ENCODE data around the gene NWD2. TPM values are rescaled to one million over a fixed set of nuclear protein-coding genes. Genes with fewer than 3 reads are reported as not detected.

NWD2 gene
- polyA plus RNA-seq, 10 donors = 0.03 to 0.50 (median 0.06) TPM; not detected in 4

DNA sequence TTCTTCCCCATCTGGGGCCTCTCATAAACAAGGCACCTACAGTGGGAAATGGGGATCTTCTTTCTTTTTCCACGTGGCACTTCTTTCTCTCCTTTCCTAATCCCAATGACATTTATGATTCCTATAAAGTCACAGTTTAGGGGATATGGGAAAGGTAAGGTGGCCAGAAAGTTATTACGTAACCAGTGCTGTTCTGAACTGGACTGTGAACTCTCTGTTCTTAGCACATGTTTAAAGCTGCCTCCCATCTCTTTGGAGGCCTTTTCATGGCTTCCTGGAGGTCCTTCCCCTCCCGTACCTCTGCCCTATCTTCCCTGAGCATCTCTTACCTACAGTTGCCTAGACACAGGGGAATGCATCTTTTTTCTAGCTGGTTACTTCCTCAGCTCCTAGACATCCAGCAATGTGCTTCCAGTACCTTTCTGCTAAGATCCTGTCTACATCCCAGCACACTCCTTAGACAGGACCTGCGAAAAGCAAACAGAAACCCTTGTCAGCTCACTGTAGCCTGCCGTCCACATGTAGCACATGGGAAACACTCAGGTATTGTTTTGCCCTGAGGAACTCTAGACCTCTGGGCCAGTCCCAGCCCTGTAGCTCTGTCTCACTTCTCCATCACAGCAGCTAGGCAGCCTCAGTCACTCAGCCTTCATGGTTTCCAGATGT is 195.4 kb downstream of the NWD2 start:
- DNase-seq = no peak

DNA sequence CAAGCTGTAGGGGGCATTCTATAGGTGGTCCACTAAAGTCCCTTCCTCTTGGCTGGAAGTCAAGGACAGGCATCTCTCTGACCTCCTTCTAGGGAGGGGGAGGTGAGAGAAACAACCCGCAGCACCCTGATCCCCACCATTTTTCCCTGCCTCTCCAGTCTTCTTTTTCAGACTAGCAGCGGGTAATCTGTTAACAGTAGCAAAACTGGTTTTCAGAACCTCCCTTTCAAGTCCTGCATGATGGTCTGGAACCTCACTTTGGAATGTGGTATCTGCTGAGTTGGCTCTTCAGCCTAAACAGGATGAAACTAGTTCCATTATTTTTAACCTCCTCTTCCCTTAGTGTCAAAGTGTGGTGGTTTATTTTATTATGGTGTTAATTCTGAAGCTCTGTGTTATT is 196.0 kb downstream of the NWD2 start:
- no peak for DNase-seq

- DNase-seq = no peak
Observed at GRCh38 chr4:37441231-37442061, 196.9 kb downstream of the NWD2 start.

- DNase-seq = no peak
Observed at GRCh38 chr4:37442062-37442323, 197.4 kb downstream of the NWD2 start.

DNA sequence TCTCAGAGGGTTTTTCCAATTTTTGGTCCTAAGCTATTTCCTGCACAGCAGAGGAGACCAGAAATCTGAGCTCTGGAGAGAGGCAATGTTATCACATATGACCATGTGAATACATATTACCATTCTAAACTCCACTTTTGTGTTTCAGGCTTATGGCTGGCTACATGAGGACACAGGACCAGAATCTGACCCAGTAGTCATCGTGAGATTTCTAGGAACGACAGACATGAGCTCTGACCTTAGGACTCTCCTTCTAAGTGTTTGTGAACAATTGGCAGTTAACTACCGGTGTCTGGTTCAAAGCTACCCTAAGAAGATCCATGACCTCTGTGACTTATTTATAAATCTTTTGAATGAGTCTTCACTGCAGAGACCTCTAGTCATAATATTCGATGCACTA is 198.6 kb downstream of the NWD2 start:
- DNase-seq = no peak

GRCh38 chr4:37445023-37445422 is 200.5 kb downstream of the NWD2 start:
- DNase-seq = no peak

GRCh38 chr4:37446016-37446415 is 201.5 kb downstream of the NWD2 start:
- no peak for DNase-seq

DNA sequence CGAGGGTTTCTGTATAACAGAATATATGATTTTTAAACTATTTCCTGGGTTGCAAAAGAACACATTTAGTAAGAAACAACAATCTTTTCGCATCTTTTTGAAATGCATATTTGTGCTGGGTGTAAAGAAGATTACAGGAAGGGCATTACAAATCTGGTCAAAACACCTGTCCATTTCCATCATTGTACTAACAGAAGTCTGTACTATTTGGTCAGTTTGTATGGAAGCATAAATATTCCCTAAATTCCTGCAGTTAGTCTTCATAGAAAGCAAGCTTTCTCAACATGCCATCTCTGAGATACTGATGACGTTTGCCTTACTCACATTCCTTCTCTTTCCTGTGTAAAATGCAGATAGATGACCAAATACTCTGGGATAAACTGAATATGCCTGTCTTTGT is 203.3 kb downstream of the NWD2 start:
- no peak for DNase-seq

DNA sequence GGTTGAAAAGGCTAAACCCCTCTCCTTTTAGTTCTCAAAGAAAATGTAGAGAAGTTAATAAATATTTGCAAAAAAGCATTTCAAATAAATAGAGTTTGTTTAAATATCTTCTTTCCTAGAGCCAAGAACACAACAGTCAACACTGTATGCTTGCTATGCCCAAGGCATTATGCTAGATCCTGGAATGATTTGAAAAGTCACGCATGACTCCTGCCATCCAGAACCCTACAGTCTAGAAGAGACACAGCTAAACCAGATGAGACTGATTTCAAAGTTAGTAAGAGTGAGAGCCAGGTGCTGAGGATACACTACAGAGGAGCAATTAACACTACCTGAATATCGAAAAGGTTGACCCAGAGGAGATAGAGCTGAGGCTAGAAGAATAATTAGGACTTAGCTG is 205.8 kb downstream of the NWD2 start:
- no peak for DNase-seq

DNA sequence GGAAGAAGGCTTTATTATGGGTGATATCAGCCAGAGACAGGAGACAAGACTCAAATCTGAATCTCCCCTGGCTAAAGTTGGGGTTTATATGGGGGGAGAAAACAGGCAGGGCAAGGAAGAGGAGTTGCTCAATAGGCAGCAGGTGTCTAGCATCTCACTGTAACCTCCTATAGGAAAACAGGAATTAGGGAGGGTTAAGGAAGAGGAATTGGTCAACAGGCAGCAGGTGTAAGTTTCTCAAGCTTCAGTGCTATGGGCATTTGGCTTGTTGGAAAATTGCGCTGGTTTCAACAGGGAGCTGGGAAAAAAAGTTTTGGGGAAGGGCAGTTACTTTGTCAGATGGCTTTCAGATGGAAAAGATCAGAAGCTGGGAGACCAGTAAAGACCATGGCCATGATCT is 206.4 kb downstream of the NWD2 start:
- no peak for DNase-seq

DNA sequence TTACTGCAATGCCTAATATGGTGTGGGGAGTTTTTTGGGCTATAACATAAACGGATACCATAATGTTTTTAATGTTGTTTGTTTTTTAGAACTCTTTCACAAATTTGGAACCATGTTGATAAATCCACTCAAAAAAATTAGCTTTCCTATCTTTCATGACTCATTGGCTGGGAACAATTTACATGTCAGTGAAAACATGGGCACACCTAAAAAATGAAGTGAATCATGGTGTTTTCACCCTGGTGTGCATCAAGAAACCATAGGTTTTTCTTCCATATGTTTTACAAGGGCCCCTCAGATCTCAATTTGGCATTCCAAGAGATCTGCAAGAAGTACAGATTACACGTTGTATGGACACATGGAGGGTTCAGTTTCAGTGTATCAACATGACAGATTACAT is 207.1 kb downstream of the NWD2 start:
- DNase-seq = no peak

DNA sequence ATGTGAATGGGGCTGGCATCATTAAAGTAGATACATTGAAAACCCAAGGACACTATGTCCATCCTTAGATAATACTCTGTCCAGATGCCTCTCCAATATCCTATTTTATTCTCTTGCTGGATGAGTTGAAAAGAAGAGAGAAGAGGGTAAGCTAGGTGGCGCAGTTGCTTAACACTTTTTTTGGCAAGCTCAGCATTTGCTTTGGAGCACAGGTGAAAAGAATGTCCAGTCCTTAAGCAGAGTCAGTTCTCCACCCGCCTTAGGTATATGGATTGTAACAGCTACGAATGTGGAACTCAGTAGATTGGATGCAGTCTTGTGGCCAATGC is 208.4 kb downstream of the NWD2 start:
- DNase-seq = peak; percentile 43 to 72 (median 55)

DNA sequence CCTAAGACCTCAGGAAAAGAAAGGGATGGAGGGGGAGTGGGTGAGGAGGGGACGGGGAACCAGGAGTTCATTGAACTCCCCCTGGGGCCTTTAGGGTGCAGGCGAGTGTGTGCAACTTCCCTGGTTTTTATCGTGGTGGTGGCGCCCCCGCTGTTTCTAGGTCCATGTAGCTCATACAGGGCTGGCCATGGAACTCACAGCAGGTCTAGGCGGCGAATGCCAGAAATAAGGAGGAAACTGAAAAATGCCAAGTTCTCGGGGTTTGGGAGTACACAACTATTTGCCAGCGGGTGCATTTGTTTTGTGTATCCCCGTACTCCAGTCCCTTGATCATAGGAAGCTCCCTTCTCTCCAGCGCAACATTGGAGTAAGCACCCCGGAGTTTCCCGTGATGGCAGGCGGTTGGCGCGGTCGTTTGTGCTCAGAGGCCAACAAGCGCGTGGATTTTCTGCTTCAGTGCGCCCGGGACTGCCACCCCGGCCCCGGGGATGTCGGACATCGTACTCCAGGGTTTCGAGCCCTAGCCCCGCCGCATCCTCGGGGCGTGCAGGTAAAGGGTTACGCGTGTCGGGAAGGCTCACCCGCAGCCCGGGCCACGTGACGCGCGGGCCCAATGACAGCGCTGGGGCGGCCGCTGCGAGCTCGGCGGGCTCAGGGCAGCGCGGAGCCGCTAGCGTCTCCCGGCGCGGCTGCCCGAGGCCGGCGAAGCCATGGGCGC is 208.9 kb downstream of the NWD2 start:
- DNase-seq = peak; percentile 27 to 79 (median 36)

- no peak for DNase-seq
Observed at GRCh38 chr4:37453999-37454800, 209.7 kb downstream of the NWD2 start.

DNA sequence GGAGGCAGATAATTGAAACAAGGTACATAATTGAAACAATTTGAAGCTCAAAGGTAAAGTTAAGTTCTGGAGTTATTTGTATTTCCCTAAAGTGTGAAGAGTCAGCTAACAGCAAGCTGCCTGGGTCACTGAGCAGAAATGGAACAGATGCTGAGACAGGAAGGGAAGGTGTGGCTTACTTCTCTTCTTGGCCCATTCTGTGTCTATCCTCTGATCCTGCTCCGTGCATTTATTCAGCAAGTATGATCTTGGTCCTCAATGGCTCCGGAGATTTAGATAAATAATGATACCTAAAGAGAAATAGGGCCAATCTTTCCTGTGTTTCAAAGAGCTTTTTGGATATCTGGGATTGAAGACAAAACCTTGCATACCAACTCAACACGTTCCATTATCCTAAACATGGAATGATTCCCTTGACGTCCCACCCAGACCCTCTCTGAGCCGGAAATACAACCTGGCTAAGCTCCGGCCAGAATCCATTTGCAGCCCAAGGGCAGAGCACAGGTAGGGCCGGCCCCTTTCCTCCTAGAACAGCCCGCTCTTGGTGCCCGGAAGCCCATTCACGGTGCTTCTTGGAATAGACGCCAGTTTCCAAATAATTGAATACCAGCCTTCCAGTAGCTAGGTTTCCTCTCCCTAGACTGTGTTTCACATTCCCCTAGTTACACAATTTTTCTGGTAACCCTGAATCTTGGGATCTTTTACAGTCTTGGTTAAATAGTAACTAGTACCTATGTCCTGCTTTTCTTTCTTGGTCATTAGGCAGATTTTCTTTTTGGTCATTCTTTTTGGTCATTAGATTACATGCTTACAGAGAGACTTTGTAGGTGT is 211.0 kb downstream of the NWD2 start:
- DNase-seq = no peak

- DNase-seq = no peak
Observed at GRCh38 chr4:37461801-37462200, 217.3 kb downstream of the NWD2 start.

- no peak for DNase-seq
Observed at GRCh38 chr4:37463033-37463856, 218.7 kb downstream of the NWD2 start.

GRCh38 chr4:37464373-37465128 is 220.0 kb downstream of the NWD2 start:
- DNase-seq = peak in 1 of 3 donors; percentile 25

DNA sequence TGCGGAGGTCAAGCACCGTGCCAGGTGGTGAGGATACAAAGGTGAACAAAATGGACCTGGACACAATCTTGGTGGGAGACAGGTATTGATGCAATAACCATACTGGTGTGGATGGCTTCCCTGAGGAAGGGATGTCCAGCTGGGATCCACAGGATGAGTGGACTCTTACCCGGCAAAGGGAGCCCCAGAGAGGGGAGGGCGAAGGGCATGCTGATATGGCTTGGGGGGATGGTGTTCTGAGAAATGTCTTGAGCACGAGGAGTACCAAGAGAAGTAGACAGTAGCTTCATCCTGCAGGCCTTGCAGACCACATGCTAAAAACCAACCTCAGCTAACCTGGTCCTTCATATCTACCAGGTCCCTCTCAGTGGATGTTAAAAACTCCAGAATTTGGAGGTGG is 220.8 kb downstream of the NWD2 start:
- DNase-seq = no peak

DNA sequence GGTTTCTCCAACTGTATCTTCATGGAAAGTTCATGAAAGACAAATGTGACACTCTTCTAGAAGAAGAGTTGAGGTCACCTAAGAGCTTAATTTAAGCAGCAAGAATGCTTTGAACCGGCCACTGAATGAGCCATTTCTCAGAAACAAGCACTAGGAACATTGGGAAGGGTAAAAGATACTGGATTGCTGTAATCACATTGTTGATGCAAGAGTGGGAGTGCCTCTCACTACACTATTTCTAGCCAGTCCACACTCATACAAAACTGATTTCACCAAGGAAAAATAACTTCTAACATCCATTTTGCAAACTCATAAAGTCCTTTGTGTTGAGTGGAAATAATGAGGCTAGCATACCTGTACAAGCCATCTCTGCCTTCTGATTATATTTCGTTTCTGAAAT is 221.3 kb downstream of the NWD2 start:
- no peak for DNase-seq

Measured in muscle of back (tissue), 11 donors.